CD1c-positive myeloid dendritic cell (primary cell): ENCODE results near the gene RTKN2.
"Not testable (repeated sequence)": the region's sequence is repeated elsewhere in the genome, so short reads cannot be mapped to it uniquely, and the experiment has no call there.

Experiments used
- DNase-seq: peaks from one replicate; pipeline ENCODE4 v3.0.0-alpha.2; 2016; ENCODE audit errors: extremely low spot score

Gene RTKN2

GRCh38 chr10:62259456-62259855, 9.2 kb downstream of the RTKN2 start:
- DNase-seq = no peak

- peak; percentile 20 for DNase-seq
Measured at GRCh38 chr10:62258926-62259325, 9.7 kb downstream of the RTKN2 start.

DNA sequence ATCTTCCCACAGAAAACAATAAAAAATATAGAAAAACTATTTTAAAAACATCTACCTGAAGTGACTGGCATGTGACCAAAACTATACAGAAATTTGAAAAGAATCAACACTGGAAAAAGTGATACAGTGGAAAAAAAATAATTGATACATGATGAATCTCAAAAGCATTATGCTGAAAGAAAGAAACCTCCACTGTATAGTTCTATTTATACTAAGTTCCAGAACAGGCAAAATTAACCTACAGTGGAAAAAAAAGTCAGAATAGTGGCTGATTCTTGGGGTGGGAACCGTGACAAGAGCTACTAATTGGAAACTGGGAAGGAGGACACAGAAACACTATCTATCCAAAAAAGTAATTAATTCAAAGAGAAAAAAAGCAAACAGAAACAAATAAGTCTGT, 14.9 kb downstream of the RTKN2 start:
- no peak for DNase-seq

DNA sequence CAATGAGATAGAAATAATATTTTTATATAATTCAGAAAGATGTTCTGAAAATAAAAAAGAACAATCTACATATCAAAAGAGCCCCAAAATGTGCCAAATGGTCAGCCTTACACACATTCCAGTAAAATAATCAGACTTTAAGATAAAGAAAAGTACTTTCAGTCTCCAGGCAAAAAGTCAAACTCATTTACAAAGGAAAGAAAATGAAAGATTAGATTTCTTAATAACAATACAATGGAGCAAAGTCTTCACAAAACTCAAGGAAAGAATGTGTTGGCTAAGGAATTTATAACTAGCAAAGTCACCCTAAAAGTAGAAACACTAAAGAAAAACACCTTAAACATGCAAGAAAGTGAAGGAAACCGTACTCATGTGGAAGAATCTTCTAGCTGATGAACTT, 16.6 kb downstream of the RTKN2 start:
- DNase-seq = no peak

- no peak for DNase-seq
Measured at GRCh38 chr10:62250594-62251198, 17.9 kb downstream of the RTKN2 start.

GRCh38 chr10:62249957-62250356, 18.7 kb downstream of the RTKN2 start:
- DNase-seq = peak; percentile 10

GRCh38 chr10:62248465-62248864, 20.2 kb downstream of the RTKN2 start:
- peak; percentile 12 for DNase-seq

DNA sequence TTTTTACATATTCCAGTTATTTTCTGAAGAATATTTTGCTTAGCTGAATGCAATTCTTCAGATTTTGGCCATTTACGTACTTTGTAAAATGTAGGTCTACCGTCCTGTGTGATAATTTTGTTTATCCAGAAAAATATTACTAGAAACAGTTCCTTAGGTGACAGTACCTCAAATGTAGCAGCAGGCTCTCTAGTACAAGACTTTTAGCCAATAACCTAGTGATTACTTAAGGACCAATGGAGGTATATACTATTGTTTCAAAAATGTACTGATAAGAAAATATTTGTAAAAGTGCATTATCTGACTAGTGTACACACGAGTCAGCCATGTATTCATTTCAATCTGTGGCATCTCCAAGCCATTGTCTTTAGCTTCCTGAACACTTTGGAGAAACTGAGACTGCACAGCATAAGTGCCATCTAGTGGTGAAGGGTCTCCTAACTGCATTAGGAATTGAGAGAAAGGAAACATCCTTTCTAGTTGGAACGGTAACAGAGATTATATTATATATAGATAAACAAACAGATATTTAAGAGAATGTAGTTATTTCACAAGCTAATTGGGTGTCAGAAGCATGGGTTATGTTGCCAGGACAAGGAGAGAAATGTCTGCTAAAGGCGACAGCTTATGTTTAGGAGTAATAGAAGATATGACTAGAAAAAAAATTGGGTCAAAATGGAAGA, 23.7 kb downstream of the RTKN2 start:
- DNase-seq = peak; percentile 74

GRCh38 chr10:62244088-62244487, 24.6 kb downstream of the RTKN2 start:
- peak; percentile 72 for DNase-seq

DNA sequence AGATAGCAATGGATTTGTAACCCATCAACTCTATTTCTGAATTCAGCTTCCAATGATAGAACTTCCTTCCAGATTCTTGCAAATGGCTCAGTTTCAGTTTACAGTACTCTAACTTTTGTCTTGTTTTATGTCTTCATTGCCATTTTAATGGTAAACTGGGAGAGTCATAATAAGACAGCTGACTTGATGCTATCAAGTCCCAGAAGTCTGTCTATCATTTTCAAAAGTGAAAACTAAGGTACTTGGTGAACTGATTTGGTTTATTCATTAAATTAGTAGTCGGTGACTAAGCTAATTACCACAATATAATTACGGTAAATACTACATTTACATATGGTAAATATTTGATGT, 25.0 kb downstream of the RTKN2 start:
- no peak for DNase-seq

DNA sequence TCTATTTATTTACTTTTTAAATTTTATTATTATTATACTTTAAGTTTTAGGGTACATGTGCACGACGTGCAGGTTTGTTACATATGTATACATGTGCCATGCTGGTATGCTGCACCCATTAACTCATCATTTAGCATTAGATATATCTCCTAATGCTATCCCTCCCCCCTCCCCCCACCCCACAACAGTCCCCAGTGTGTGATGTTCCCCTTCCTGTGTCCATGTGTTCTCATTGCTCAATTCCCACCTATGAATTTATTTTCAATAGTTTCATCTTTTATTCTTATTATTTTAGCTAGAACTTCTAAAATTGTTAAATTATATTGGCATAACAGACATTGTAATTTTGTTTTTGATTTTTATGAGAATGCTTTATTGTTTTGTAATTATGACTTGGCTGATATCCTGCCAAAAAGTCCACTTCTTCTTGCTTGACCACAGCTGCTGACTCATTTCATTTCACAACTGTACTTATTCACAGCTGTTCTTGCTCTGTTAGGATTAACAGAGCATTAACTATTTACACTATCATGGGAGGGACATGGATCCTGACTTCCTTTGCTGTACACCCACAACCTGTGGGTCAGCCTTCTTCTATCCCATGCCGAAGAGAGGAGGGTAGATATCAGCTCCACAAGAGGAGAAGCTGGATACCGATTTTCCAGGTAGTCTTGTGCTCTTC, 25.5 kb downstream of the RTKN2 start:
- peak; percentile 91 for DNase-seq

- not testable (repeated sequence) for DNase-seq
Measured at GRCh38 chr10:62241521-62241920, 27.1 kb downstream of the RTKN2 start.

- DNase-seq = no peak
Measured at GRCh38 chr10:62239994-62240393, 28.6 kb downstream of the RTKN2 start.

DNA sequence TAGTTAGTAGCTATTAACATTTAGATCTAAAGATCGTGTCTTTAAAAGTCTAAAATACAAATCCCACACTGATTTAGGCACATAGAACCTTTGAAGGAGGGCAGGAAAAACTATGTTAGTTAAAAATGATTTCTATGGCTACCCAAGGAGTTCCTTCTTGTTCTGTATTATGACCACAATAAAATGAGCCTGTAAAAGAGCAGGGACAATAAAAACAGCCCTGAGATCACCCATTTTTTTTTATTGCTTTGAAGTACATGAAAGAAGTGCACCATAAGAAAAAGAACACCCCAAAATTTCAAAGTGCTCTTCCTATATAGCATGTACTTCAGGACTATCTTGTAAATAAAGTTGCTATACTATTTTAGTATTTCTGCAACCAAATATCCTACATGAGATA, 29.8 kb downstream of the RTKN2 start:
- DNase-seq = no peak

GRCh38 chr10:62237966-62238365, 30.7 kb downstream of the RTKN2 start:
- no peak for DNase-seq

- DNase-seq = no peak
Measured at GRCh38 chr10:62237506-62237905, 31.1 kb downstream of the RTKN2 start.

DNA sequence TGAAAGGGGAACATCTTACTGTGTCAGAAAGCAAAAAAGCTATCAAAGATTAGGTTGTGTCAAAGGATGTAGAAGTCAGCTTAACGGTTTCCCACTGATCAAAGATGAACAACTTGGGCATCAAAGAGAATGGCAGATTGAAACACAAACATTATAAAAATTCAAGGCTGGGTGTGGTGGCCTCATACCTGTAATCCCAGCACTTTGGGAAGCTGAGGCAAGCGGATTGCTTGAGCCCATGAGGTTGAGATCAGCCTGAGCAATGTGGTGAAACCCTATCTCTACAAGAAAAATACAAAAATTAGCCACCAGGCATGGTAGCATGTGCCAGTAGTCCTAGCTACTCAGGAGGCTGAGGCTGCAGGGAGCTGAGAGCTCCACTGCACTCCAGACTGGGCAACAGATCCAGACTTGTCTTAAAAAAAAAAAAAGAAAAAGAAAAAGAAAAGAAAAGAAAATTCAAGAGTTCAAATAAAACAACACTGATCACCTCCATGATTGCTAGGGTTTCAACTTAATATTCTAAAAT, 34.5 kb downstream of the RTKN2 start:
- no peak for DNase-seq

DNA sequence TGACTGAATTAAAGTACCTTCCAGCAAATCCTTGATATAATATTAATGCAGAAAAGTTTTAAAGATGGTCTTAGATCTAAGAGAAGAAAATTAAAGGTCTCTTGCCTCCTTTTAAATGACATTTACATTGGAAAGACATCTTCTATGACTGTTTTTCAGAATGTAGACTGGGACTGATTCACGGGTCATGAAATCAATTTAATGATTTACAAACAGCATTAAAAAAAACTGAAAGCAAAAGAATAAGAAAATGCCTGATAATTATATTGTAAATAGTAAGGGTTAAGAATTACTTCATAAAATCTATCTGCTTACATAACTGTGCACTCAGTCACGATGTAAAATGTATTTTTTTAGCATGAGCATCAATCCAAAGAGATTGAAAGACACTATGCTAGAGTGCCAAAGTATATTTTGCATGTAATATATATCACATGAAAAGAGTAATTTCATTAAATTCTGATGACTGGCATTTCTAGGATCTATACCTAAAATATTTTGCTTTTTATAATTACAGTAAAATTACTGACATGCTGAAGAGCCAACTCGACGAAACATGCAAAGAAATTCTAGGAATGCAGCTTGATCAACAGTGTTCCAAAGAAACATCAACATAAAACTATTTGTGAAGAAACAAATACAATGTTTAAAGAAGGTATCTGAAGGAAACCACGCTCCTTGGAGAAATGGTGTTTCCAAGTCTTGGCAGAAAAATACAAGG, 35.1 kb downstream of the RTKN2 start:
- no peak for DNase-seq

DNA sequence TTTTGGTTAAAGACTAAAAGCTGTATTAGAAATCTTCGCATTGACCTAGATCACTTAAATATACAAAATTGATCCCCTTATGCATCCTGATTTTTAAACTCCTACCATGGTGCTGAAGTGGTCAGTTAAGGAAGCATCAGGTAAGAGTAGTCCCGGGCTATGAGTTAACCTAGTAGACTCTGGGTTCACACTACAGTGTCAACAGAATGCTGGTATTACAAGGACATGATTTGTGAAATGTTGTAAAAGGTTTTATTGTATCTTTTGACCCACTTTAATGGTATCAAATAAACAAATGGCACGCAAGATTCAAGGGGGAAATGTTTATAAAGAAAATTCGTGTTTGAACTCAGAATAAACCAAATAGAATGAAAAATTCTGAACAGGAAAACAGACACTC, 36.8 kb downstream of the RTKN2 start:
- DNase-seq = no peak

GRCh38 chr10:62231371-62231770, 37.3 kb downstream of the RTKN2 start:
- DNase-seq = no peak

GRCh38 chr10:62230344-62231121, 38.1 kb downstream of the RTKN2 start:
- no peak for DNase-seq

DNA sequence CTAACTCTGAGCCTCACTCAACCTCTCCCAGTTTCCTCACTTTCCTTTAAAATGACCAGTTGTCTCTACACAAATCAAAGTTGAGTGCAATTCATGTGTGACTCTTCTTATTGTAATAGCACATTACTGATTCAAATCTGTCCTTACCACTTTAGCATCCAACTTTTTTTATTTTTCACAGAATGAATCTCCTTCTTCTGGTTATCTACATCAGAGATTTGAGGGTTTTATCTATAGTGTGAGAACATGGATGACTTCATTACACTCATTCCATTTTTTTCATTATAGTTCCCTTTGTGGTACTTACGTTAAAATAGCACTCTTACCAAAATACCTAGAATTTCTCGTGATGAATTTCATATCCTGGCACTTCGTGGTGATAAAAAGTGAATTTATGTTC, 43.3 kb downstream of the RTKN2 start:
- DNase-seq = no peak
